ENCODE measurements around the gene PRDM11.

The PRDM11 gene

DNA sequence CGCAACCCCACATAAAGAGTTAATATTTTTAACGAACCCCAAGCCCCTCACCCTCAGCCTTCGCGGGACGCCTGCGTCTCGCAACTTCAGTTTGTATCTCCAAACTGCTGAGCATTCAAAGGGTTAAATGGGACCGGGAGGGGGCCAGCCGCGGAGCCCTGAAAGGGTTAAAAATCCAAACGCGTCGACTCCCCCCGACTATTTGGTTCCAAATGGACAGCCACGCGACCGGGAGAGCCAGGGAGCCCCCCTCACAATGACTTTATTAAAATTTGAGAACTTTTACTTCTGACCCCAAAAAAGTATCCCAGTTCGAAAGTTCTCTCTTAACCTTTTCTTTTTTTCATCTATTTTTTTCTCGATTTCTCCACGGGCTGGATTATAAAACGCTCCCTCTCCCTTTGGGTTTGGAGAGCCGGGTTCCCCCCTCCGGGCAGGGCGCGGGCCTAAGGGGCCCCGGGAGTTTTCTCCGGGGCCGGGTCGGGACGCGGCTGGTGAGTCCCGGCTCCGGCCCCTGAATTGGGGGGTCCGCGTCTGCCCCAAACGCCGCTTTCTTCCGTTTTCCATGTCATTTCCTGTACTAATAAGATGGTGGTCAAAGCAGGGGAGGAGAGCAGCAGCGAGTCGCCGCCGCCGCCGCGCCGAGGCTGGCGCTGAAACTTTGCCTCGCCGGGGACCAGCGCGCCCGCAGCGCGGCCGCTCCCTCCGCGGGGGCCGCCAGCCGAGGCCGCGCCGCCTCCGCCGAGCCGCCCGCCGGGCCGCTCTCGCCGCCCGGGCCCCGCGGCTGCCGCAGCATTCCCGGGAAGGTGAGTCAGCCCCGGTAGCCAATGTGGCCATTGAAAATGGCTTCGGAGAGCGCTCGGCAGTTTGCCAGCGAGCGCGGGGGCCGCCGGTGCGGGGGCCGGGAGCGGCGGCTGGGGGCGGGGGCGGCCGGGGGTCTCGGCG, at the start of gene PRDM11:
PRDM11 (plus strand) TSS at position 568 of the 945 bp plus-strand sequence. CDS start 35,128 bp downstream, outside the sequence.
- Mint-ChIP-seq H3K9me3 (no peaks in the 10 kb centered on the region), H3K27me3 (ENCODE audit: low read depth) (peaks cover 41% of the 10 kb centered on the region), H3K4me3 (peak within 1 kb of the TSS; percentile 81)

DNA sequence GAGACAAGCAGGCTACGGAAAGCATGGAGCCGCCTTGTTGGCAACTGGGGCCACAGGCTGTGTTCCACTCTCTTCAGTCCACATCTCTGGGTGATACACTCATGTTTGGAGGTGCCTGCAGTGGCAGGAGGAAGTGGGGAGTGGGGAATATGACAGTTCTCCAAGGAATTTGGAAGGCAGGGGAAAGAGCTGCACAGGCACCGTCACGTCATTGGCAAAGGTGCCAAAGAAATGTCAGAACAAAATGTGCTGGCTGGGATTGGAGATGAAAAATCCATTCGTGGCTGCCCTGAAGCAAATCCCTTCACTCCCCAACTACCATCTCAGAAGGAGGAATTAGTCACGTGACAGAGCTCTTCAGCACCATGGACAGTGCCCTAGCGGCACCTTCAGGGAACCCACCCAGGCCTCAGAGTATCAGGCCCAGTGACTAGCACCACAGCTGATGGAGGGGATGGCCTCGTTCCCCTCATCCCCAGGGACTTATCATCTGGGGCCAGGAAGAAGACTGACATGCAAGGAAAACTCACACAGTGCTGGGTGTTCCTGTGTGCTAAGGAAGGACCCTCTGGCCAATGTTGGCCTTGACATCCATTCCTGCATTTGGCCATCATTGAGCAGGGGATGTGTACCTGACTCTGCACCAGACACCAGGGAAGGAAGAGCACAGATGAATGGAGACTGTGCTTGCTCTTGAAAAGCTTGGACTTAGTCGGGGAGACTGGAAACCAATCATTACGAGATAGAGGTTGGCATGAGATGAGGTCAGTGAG, 48.5 kb upstream of the PRDM11 start:
- peaks cover 13% of the 10 kb centered on the region for H3K4me1 Mint-ChIP-seq (ENCODE audit: low read depth)
- H3K27me3 Mint-ChIP-seq (ENCODE audit: low read depth): peaks cover 51% of the 10 kb centered on the region
- H3K27ac Mint-ChIP-seq: no peak overlapping the region
- H3K4me3 Mint-ChIP-seq: no peak overlapping the region
- no peaks in the 10 kb centered on the region for H3K9me3 Mint-ChIP-seq
- no peaks in the 10 kb centered on the region for H3K36me3 Mint-ChIP-seq (ENCODE audit: low read depth)

More for the DNA sequence above, at the start of gene PRDM11:
- Mint-ChIP-seq H3K27ac (peak within 1 kb of the TSS; percentile 50), H3K36me3 (ENCODE audit: low read depth) (peaks cover 3% of the 10 kb centered on the region), H3K4me1 (ENCODE audit: low read depth) (peaks cover 19% of the 10 kb centered on the region)

DNA sequence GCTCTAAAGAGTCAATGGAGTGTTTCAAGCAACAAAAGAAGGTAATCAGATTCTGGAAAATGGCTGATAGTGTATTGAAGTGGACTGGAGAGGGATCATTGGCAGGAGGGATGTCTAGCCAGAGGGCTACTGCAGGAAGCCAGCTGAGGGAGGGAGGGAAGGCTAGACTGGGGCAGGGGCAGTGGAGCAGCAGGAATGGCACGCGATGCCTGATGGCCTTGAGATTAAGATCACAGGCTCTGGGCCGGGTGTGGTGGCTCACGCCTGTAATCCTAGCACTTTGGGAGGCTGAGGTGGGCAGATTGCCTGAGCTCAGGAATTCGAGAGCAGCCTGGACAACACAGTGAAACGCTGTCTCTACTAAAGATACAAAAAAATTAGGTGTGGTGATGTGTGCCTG, 47.5 kb upstream of the PRDM11 start:
- no peaks in the 10 kb centered on the region for H3K9me3 Mint-ChIP-seq
- no peaks in the 10 kb centered on the region for H3K36me3 Mint-ChIP-seq (ENCODE audit: low read depth)
- H3K4me3 Mint-ChIP-seq: no peak overlapping the region
- no peak overlapping the region for H3K27ac Mint-ChIP-seq
- H3K27me3 Mint-ChIP-seq (ENCODE audit: low read depth): peaks cover 42% of the 10 kb centered on the region
- peaks cover 14% of the 10 kb centered on the region for H3K4me1 Mint-ChIP-seq (ENCODE audit: low read depth)

DNA sequence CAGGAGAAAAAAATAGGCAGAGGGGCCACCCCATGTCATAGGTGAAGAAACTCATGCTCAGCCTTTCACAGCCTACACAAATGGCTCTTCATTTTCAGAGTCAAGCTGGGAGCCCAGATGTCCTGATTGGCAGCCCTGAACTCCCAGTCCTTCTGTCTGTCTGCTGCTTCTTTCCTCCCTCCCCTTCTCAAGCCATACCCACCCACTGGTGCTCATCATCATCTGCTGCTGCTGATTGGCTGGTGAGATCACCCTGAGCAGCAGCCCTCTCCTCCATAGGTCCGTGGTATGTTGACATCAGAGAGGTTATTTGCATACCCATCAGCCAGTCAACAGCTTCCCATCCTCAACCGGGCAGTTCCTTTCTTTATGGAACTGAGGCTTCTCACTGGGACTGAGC, 46.1 kb upstream of the PRDM11 start:
- peaks cover 14% of the 10 kb centered on the region for H3K4me1 Mint-ChIP-seq (ENCODE audit: low read depth)
- H3K27ac Mint-ChIP-seq: no peak overlapping the region
- no peak overlapping the region for H3K4me3 Mint-ChIP-seq
- H3K36me3 Mint-ChIP-seq (ENCODE audit: low read depth): no peaks in the 10 kb centered on the region
- no peaks in the 10 kb centered on the region for H3K9me3 Mint-ChIP-seq
- peaks cover 43% of the 10 kb centered on the region for H3K27me3 Mint-ChIP-seq (ENCODE audit: low read depth)

DNA sequence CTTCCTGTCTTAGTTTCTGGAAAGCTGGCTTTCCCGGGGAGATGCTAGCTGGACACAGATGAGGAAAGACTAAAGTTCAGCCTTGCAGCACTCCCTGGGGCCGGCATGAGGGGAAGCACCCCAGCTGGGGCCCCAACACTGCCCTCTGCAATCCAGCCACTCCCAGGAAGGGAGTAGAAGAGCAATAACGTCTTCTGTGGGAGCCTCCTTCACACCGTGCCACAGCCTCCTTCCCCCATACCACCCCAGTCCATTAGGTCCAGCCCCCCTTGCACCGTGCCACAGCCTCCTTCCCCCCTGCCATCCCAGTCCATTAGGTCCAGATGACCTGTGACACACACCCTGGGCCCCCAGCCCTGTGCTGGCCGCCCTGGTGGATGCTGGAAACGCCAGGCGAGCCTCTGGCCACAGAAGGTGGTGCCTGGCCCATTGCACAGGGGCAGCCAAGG, 44.1 kb upstream of the PRDM11 start:
- H3K27me3 Mint-ChIP-seq (ENCODE audit: low read depth): peaks cover 37% of the 10 kb centered on the region
- no peaks in the 10 kb centered on the region for H3K36me3 Mint-ChIP-seq (ENCODE audit: low read depth)

GRCh38 chr11:45102810-45103621, 43.4 kb upstream of the PRDM11 start:
- Mint-ChIP-seq H3K4me3 (peak overlapping the region; percentile 72), H3K9me3 (no peaks in the 10 kb centered on the region), H3K4me1 (ENCODE audit: low read depth) (peaks cover 14% of the 10 kb centered on the region), H3K27ac (peak overlapping the region; percentile 80), H3K27me3 (ENCODE audit: low read depth) (peaks cover 33% of the 10 kb centered on the region), H3K36me3 (ENCODE audit: low read depth) (no peaks in the 10 kb centered on the region)

More for the DNA sequence above, 44.1 kb upstream of the PRDM11 start:
- peak overlapping the region; percentile 80 for H3K27ac Mint-ChIP-seq
- H3K4me3 Mint-ChIP-seq: peak overlapping the region; percentile 9
- H3K9me3 Mint-ChIP-seq: no peaks in the 10 kb centered on the region
- peaks cover 14% of the 10 kb centered on the region for H3K4me1 Mint-ChIP-seq (ENCODE audit: low read depth)

- peaks cover 14% of the 10 kb centered on the region for H3K4me1 Mint-ChIP-seq (ENCODE audit: low read depth)
- H3K36me3 Mint-ChIP-seq (ENCODE audit: low read depth): no peaks in the 10 kb centered on the region
- H3K27me3 Mint-ChIP-seq (ENCODE audit: low read depth): peaks cover 22% of the 10 kb centered on the region
- no peaks in the 10 kb centered on the region for H3K9me3 Mint-ChIP-seq
- H3K4me3 Mint-ChIP-seq: no peak overlapping the region
- H3K27ac Mint-ChIP-seq: no peak overlapping the region
Measured at GRCh38 chr11:45104006-45104789, 42.2 kb upstream of the PRDM11 start.

GRCh38 chr11:45104790-45105084, 41.7 kb upstream of the PRDM11 start:
- H3K4me1 Mint-ChIP-seq (ENCODE audit: low read depth): peaks cover 14% of the 10 kb centered on the region

GRCh38 chr11:45105233-45105983, 41.0 kb upstream of the PRDM11 start:
- Mint-ChIP-seq H3K4me3 (no peak overlapping the region), H3K27ac (no peak overlapping the region), H3K4me1 (ENCODE audit: low read depth) (peaks cover 13% of the 10 kb centered on the region), H3K36me3 (ENCODE audit: low read depth) (no peaks in the 10 kb centered on the region), H3K27me3 (ENCODE audit: low read depth) (peaks cover 17% of the 10 kb centered on the region), H3K9me3 (no peaks in the 10 kb centered on the region)

More at GRCh38 chr11:45104790-45105084, 41.7 kb upstream of the PRDM11 start:
- Mint-ChIP-seq H3K36me3 (ENCODE audit: low read depth) (no peaks in the 10 kb centered on the region), H3K27me3 (ENCODE audit: low read depth) (peaks cover 20% of the 10 kb centered on the region), H3K27ac (no peak overlapping the region), H3K9me3 (no peaks in the 10 kb centered on the region), H3K4me3 (no peak overlapping the region)

GRCh38 chr11:45105984-45106375, 40.5 kb upstream of the PRDM11 start:
- H3K27me3 Mint-ChIP-seq (ENCODE audit: low read depth): peaks cover 15% of the 10 kb centered on the region
- H3K4me1 Mint-ChIP-seq (ENCODE audit: low read depth): peaks cover 12% of the 10 kb centered on the region
- H3K27ac Mint-ChIP-seq: no peak overlapping the region
- H3K9me3 Mint-ChIP-seq: no peaks in the 10 kb centered on the region
- H3K4me3 Mint-ChIP-seq: no peak overlapping the region
- no peaks in the 10 kb centered on the region for H3K36me3 Mint-ChIP-seq (ENCODE audit: low read depth)

DNA sequence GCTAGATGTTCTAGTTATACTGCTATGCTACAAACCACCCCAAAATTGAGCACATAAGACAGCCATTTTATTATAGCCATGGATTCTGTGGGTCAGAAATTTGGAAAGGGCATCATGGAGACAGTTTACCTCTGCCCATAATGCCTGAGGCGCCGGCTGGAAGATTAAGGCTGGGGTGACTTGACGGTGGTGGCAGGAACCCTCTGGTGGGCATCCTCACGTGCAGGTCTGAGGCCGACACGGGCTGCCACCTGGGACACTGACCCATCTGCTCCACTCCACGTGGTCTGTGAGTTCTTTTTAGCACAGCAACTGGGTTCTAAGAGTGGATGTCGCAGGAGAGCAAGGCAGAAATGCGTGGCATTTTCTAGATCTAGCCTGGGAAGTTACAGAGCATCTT, 40.0 kb upstream of the PRDM11 start:
- H3K4me3 Mint-ChIP-seq: no peak overlapping the region
- H3K36me3 Mint-ChIP-seq (ENCODE audit: low read depth): no peaks in the 10 kb centered on the region
- H3K4me1 Mint-ChIP-seq (ENCODE audit: low read depth): peaks cover 10% of the 10 kb centered on the region
- H3K27me3 Mint-ChIP-seq (ENCODE audit: low read depth): peaks cover 14% of the 10 kb centered on the region
- no peaks in the 10 kb centered on the region for H3K9me3 Mint-ChIP-seq
- H3K27ac Mint-ChIP-seq: no peak overlapping the region

- no peak overlapping the region for H3K27ac Mint-ChIP-seq
- peaks cover 10% of the 10 kb centered on the region for H3K4me1 Mint-ChIP-seq (ENCODE audit: low read depth)
- peaks cover 14% of the 10 kb centered on the region for H3K27me3 Mint-ChIP-seq (ENCODE audit: low read depth)
- no peak overlapping the region for H3K4me3 Mint-ChIP-seq
- H3K9me3 Mint-ChIP-seq: no peaks in the 10 kb centered on the region
- H3K36me3 Mint-ChIP-seq (ENCODE audit: low read depth): no peaks in the 10 kb centered on the region
Measured at GRCh38 chr11:45107029-45107428, 39.4 kb upstream of the PRDM11 start.
